ENCODE measurements around the gene ANKRD22.

DNA sequence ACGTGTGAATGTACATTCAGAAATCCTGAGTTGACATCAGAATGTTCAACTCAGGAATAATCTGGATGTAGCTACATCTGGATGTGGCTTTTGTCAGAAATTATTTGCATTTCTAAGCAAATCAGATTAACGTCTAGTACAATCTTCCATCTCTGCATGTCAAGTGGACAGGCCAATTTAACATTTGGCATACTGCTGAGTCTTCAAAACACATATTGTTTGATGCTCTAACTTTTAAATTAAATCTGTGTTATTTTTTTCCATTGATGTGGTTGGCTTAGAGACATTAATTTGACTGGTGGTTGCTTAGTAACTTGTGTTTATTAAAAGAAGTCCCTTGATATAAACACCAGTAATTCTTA, 31.8 kb upstream of the ANKRD22 start:
- TF ChIP-seq CTCF (optimal IDR thresholded peaks at IDR 0.05 in 1 of 3, IDR thresholded peaks at IDR 0.05 in 1 of 3, conservative IDR thresholded peaks at IDR 0.05 in 1 of 3; ENCODE audit: extremely low read depth in 1 of 3, insufficient read depth in 2 of 3, low read length in 3 of 3) (no peak), EZH2 (IDR thresholded peaks at IDR 0.05; ENCODE audit: low read length) (no peak)

All from keratinocyte (primary cell).